ENCODE data around the gene WNT7B.
"Not testable (repeated sequence)": the region's sequence is repeated elsewhere in the genome, so short reads cannot be mapped to it uniquely, and the experiment has no call there.

Gene WNT7B

GRCh38 chr22:46008836-46009596 is 32.1 kb upstream of the WNT7B start:
- DNase-seq: no peak

- DNase-seq: no peak
Observed at GRCh38 chr22:46008291-46008690, 31.3 kb upstream of the WNT7B start.

GRCh38 chr22:46007848-46008261 is 30.9 kb upstream of the WNT7B start:
- DNase-seq: peak; percentile 77

GRCh38 chr22:46007003-46007847 is 30.3 kb upstream of the WNT7B start:
- no peak for DNase-seq

GRCh38 chr22:46006379-46007002 is 29.5 kb upstream of the WNT7B start:
- DNase-seq: peak; percentile 87

GRCh38 chr22:46005116-46005705 is 28.2 kb upstream of the WNT7B start:
- not testable (repeated sequence) for DNase-seq

GRCh38 chr22:46004105-46004866 is 27.3 kb upstream of the WNT7B start:
- DNase-seq: no peak

GRCh38 chr22:46003271-46004091 is 26.5 kb upstream of the WNT7B start:
- no peak for DNase-seq

- no peak for DNase-seq
Observed at GRCh38 chr22:46002757-46003270, 25.9 kb upstream of the WNT7B start.

- no peak for DNase-seq
Observed at GRCh38 chr22:46001426-46002106, 24.6 kb upstream of the WNT7B start.

GRCh38 chr22:46001046-46001425 is 24.1 kb upstream of the WNT7B start:
- no peak for DNase-seq

- DNase-seq: no peak
Observed at GRCh38 chr22:46000081-46001027, 23.4 kb upstream of the WNT7B start.

- DNase-seq: no peak
Observed at GRCh38 chr22:45999379-45999971, 22.5 kb upstream of the WNT7B start.

- DNase-seq: no peak
Observed at GRCh38 chr22:45998638-45999378, 21.8 kb upstream of the WNT7B start.

- DNase-seq: no peak
Observed at GRCh38 chr22:45997777-45998637, 21.0 kb upstream of the WNT7B start.

- DNase-seq: no peak
Observed at GRCh38 chr22:45997077-45997776, 20.3 kb upstream of the WNT7B start.

All from right kidney (tissue), 1 donor.